ENCODE measurements around the gene SLC7A10.

Gene SLC7A10

DNA sequence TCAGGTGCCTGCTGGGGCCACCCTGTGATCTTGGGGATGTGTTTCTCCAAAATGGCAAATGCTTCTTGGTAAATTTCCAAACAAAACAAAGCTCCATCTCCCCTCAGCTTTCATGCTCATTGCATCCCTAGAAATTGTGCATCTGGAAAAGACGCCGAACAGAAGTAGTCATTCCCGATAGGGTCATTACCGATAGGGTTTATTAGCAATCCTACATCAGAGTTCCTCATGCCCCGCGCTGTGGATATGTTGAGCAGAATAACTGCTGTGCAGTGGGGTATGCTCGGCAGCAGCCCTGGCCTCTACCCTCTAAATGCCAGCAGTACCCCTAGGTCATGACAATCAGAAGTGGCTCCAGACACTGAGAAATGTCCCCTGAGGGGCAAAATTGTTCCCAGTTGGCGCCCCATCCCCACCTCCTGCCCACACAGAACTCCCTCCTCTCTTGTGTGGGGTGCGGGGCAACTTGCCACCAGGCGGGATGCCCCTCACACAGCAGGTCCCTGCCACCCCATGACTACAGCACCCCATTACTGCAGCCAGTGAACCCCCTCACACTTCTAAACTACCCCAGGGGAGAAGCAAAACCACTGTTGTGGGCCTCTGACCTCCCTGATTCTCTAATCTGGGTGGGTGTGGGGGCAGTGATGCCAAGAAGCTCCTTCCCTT, 13.0 kb upstream of the SLC7A10 start:
- no peaks in the 10 kb centered on the region for H3K36me3 ChIP-seq (replicated peaks)
- no peaks in the 10 kb centered on the region for H3K27me3 ChIP-seq (ENCODE audit: low read depth)
- no peak for DNase-seq (ENCODE audit: low spot score in 2 of 2)
- no peak overlapping the region for H3K4me3 ChIP-seq
- H3K9me3 ChIP-seq: no peaks in the 10 kb centered on the region
- in situ Hi-C loops (cut with MboI; ENCODE audit: low sequenced_read_pairs): loop anchor here (5.0 kb wide), 2 partner anchors 169 to 534 kb away; no protein-coding TSS in a partner anchor
- H3K4me1 ChIP-seq: no peaks in the 10 kb centered on the region

GRCh38 chr19:33236696-33237390, 11.2 kb upstream of the SLC7A10 start:
- Histone ChIP-seq H3K36me3 (replicated peaks) (no peaks in the 10 kb centered on the region), H3K4me1 (no peaks in the 10 kb centered on the region), H3K9me3 (no peaks in the 10 kb centered on the region), H3K4me3 (no peak overlapping the region), H3K27me3 (ENCODE audit: low read depth) (no peaks in the 10 kb centered on the region)
- no peak for DNase-seq (ENCODE audit: low spot score in 2 of 2)
- in situ Hi-C loops (cut with MboI; ENCODE audit: low sequenced_read_pairs): loop anchor here (5.0 kb wide), 2 partner anchors 170 to 535 kb away; no protein-coding TSS in a partner anchor

GRCh38 chr19:33235996-33236350, 10.3 kb upstream of the SLC7A10 start:
- H3K4me1 ChIP-seq: no peaks in the 10 kb centered on the region
- no peaks in the 10 kb centered on the region for H3K27me3 ChIP-seq (ENCODE audit: low read depth)
- DNase-seq (ENCODE audit: low spot score in 2 of 2): no peak
- in situ Hi-C loops (cut with MboI; ENCODE audit: low sequenced_read_pairs): loop anchor here (5.0 kb wide), 2 partner anchors 171 to 536 kb away; no protein-coding TSS in a partner anchor
- no peak overlapping the region for H3K4me3 ChIP-seq
- H3K9me3 ChIP-seq: no peaks in the 10 kb centered on the region
- H3K36me3 ChIP-seq (replicated peaks): no peaks in the 10 kb centered on the region

DNA sequence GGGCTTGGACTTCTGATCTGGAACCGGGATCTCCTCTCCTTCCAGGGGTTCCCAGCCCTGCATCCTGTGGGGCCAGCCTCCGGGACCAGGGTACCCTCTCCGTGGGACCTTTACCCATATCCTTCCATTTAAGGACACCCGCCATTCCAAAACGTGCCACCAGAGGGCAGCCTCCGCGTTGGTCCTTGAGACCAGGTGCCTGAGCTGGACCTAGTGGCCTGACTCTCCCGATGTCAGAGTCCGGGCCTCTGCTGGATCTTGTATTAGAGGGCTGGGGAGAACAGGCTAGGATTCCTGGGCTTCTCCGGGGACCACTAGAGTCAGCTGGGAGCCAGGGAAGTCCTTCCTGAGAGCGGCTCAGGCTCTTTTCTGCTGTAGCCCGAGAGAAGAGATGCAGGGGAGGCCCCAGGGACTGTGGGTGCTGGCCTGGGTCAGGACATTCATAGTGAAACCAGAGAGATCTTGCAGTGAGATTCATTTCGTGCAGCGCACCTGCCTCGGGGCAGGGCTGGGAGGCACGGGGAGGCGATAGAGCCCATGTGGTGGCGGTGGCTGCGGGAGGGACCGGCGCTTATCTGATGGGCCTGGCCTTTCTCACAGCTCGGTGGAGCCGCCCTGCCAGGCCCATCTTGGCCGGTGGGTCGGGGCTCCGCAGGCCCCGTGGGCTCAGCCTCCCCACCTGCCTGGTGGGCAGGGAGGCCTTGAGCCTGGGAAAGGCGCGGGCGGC, 9.8 kb upstream of the SLC7A10 start:
- Histone ChIP-seq H3K36me3 (replicated peaks) (no peaks in the 10 kb centered on the region), H3K27me3 (ENCODE audit: low read depth) (no peaks in the 10 kb centered on the region), H3K9me3 (no peaks in the 10 kb centered on the region), H3K4me3 (no peak overlapping the region), H3K4me1 (no peaks in the 10 kb centered on the region)
- in situ Hi-C loops (cut with MboI; ENCODE audit: low sequenced_read_pairs): loop anchor here (5.0 kb wide), 2 partner anchors 172 to 537 kb away; no protein-coding TSS in a partner anchor
- DNase-seq (ENCODE audit: low spot score in 2 of 2): peak; percentile 56 to 94

- Histone ChIP-seq H3K27me3 (ENCODE audit: low read depth) (no peaks in the 10 kb centered on the region), H3K9me3 (no peaks in the 10 kb centered on the region), H3K36me3 (replicated peaks) (no peaks in the 10 kb centered on the region), H3K4me1 (no peaks in the 10 kb centered on the region), H3K4me3 (no peak overlapping the region)
- in situ Hi-C loops (cut with MboI; ENCODE audit: low sequenced_read_pairs): loop anchor here (5.0 kb wide), 2 partner anchors 173 to 538 kb away; no protein-coding TSS in a partner anchor
- DNase-seq (ENCODE audit: low spot score in 2 of 2): no peak
Measured at GRCh38 chr19:33234736-33235135, 9.1 kb upstream of the SLC7A10 start.

DNA sequence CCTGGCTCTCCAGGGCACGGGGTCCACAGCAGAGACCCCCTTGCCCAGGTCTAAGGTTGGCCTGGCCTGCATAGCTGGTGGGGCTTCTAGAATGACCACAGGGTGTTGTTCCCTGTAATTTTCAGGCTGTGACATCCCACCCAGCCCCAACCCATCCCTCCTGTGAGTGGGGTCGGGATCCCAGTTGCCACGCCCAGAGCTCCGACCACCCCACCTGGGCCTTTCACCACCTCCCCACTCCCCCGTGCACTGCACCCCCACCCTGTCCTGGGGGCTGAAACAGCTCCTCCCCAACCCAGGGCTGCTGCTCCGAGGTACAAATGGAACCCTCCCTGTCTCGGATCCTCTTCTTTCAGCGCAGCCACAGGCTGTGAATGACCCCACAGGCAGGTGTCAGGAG, 8.4 kb upstream of the SLC7A10 start:
- Histone ChIP-seq H3K9me3 (no peaks in the 10 kb centered on the region), H3K4me3 (no peak overlapping the region), H3K27me3 (ENCODE audit: low read depth) (no peaks in the 10 kb centered on the region), H3K36me3 (replicated peaks) (no peaks in the 10 kb centered on the region), H3K4me1 (no peaks in the 10 kb centered on the region)
- DNase-seq (ENCODE audit: low spot score in 2 of 2): no peak
- in situ Hi-C loops (cut with MboI; ENCODE audit: low sequenced_read_pairs): no loop called here

- in situ Hi-C loops (cut with MboI; ENCODE audit: low sequenced_read_pairs): no loop called here
- no peak for DNase-seq (ENCODE audit: low spot score in 2 of 2)
- Histone ChIP-seq H3K36me3 (replicated peaks) (no peaks in the 10 kb centered on the region), H3K4me3 (no peak overlapping the region), H3K4me1 (no peaks in the 10 kb centered on the region), H3K9me3 (peaks cover 7% of the 10 kb centered on the region; the same call in 1 of the 2 replicates), H3K27me3 (ENCODE audit: low read depth) (no peaks in the 10 kb centered on the region; the same call in 1 of the 2 replicates)
Measured at GRCh38 chr19:33233056-33233873, 7.6 kb upstream of the SLC7A10 start.

- no peaks in the 10 kb centered on the region for H3K36me3 ChIP-seq (replicated peaks)
- H3K27me3 ChIP-seq (ENCODE audit: low read depth): no peaks in the 10 kb centered on the region; the same call in 1 of the 2 replicates
- in situ Hi-C loops (cut with MboI; ENCODE audit: low sequenced_read_pairs): no loop called here
- no peak overlapping the region for H3K4me3 ChIP-seq
- no peak for DNase-seq (ENCODE audit: low spot score in 2 of 2)
- H3K4me1 ChIP-seq: no peaks in the 10 kb centered on the region
- H3K9me3 ChIP-seq: peaks cover 11% of the 10 kb centered on the region
Measured at GRCh38 chr19:33232656-33233055, 7.0 kb upstream of the SLC7A10 start.

DNA sequence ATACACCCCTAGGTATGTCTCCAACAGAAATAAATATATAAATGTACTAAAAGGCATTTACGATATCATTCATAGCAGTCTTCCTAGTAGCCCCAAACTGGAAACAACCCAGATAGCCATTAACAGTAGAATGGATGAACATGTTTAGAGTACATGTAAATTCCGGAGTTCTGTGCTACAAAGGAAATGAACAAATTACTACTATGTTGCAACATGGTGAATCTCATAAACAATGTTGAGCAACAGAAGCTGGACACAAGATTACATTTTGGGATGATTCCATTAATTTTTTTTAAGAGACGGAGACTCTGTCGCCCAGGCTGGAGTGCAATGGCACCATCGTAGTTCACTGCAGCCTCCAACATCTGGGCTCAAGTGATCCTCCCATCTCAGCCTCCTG, 5.9 kb upstream of the SLC7A10 start:
- no peak for DNase-seq (ENCODE audit: low spot score in 2 of 2)
- in situ Hi-C loops (cut with MboI; ENCODE audit: low sequenced_read_pairs): no loop called here
- Histone ChIP-seq H3K4me3 (no peak overlapping the region), H3K36me3 (replicated peaks) (no peaks in the 10 kb centered on the region), H3K27me3 (ENCODE audit: low read depth) (peaks cover 2% of the 10 kb centered on the region), H3K9me3 (peaks cover 15% of the 10 kb centered on the region), H3K4me1 (no peaks in the 10 kb centered on the region)

GRCh38 chr19:33229962-33230361, 4.3 kb upstream of the SLC7A10 start:
- Histone ChIP-seq H3K9me3 (peaks cover 15% of the 10 kb centered on the region), H3K27me3 (ENCODE audit: low read depth) (peaks cover 12% of the 10 kb centered on the region), H3K4me1 (no peaks in the 10 kb centered on the region), H3K4me3 (no peak overlapping the region), H3K36me3 (replicated peaks) (no peaks in the 10 kb centered on the region)
- no peak for DNase-seq (ENCODE audit: low spot score in 2 of 2)
- in situ Hi-C loops (cut with MboI; ENCODE audit: low sequenced_read_pairs): no loop called here

DNA sequence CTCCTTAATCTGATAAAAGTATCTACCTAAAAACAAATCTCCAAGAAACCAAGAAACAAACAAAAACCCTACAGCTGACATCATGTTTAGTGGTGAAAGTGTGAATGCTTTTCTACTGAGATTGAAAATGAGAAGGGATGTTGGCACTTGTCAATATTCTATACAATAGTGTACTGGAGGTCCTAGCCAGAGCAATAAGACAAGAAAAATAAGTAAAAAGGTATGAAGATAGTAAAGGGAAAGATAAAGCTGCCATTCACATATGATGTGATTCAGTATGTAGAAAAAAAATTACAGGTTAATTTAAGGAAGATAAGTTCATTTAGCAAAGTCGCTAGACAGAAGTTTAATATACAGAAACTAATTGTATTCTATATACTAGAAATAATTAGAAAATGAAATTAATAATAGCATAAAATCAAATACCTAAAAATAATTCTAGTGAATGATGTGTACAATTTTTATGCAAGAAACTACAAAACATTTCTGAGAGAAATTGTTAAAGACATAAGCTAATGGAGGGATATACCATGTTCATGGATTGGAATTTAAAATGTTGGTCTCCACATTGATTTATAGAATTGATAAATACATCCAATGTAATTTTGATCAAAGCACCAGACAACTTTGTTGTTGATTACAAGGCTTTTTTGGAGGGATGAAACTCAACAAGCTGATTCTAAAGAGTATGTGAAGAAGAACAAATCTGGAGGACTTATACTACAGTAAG, 2.4 kb upstream of the SLC7A10 start:
- no peak for DNase-seq (ENCODE audit: low spot score in 2 of 2)
- in situ Hi-C loops (cut with MboI; ENCODE audit: low sequenced_read_pairs): no loop called here
- Histone ChIP-seq H3K9me3 (peaks cover 15% of the 10 kb centered on the region), H3K36me3 (replicated peaks) (no peaks in the 10 kb centered on the region), H3K4me3 (no peak overlapping the region), H3K4me1 (no peaks in the 10 kb centered on the region), H3K27me3 (ENCODE audit: low read depth) (peaks cover 17% of the 10 kb centered on the region)

GRCh38 chr19:33227242-33227650, 1.6 kb upstream of the SLC7A10 start:
- Histone ChIP-seq H3K4me1 (no peaks in the 10 kb centered on the region), H3K9me3 (peaks cover 15% of the 10 kb centered on the region), H3K36me3 (replicated peaks) (no peaks in the 10 kb centered on the region), H3K4me3 (no peak overlapping the region), H3K27me3 (ENCODE audit: low read depth) (peaks cover 17% of the 10 kb centered on the region)
- no peak for DNase-seq (ENCODE audit: low spot score in 2 of 2)
- in situ Hi-C loops (cut with MboI; ENCODE audit: low sequenced_read_pairs): no loop called here

All from HAP-1 (cell line).